ENCODE results near the gene FMO1.
"Not testable (repeated sequence)": the region's sequence is repeated elsewhere in the genome, so short reads cannot be mapped to it uniquely, and the experiment has no call there.

Gene FMO1

DNA sequence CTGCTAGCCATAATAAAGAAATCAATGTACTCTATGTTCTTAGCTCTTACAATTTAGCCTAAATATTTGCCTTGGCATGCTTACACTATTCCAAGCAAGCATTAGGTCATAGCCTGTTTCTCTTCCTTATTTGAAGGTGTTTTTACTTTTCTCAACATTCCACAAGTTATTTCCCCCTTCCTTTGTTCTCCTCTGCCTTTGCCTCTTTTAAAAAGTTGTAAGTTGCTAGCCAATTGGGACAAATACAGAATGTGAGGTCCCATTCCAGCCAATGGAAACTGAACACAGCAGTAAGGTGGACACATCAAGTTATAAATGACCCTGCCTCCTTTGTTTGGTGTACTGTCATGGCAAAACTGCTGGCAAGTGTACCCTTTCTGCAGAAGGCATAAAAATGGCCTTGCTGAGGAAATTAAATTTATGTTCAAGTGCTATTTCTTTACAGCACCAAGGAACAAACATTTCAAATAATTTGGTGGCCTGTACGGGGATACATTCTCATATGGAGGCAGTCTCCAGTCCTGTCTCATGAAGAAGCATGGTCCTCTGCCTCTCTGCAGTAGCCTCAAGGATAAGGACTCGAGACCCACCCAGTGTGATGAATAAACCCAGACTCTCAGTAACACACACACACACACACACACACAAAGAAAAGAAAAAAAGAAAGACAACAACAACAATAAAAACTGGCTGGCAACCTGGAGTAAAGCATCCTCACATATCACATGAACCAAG, 28.8 kb upstream of the FMO1 start:
- Histone ChIP-seq H3K27me3 (ENCODE audit: insufficient read depth, low read length) (no peaks in the 10 kb centered on the region), H3K4me1 (ENCODE audit: insufficient read depth, low read length) (peaks cover 50% of the 10 kb centered on the region), H3K9me3 (ENCODE audit: insufficient read depth, low read depth, low read length) (no peaks in the 10 kb centered on the region), H3K9ac (ENCODE audit: low read depth, low read length) (peak overlapping the region; percentile 86), H3K36me3 (ENCODE audit: insufficient read depth, low read length) (no peaks in the 10 kb centered on the region), H3K4me3 (ENCODE audit: low read length) (peak overlapping the region; percentile 57), H3K27ac (ENCODE audit: low read depth, low read length) (peak overlapping the region; percentile 98)
- WGBS, result 12% methylated on average over 2 of the region's 2 CpGs

DNA sequence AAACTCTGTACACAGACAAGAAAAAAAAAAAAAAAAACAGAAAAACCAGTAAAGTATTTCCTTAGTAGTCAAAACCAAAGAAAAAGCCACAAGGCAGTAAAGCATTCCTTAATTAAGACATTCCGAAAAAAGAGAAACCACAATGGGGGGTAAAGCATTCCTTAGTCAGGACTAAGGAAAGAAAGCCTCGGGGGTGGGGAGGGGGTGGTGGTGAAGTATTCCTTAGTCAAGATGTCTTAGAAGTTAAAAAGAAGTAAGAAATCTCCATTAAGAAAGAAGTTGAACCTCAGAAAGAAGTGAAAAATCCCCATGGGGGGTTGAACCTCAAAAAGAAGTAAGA, 28.2 kb upstream of the FMO1 start:
- 0% methylated on average over 2 of the region's 2 CpGs for WGBS
- peaks cover 50% of the 10 kb centered on the region for H3K4me1 ChIP-seq (ENCODE audit: insufficient read depth, low read length)
- no peaks in the 10 kb centered on the region for H3K36me3 ChIP-seq (ENCODE audit: insufficient read depth, low read length)
- H3K9me3 ChIP-seq (ENCODE audit: insufficient read depth, low read depth, low read length), result no peaks in the 10 kb centered on the region; the same call in 1 of the 2 replicates
- no peaks in the 10 kb centered on the region for H3K27me3 ChIP-seq (ENCODE audit: insufficient read depth, low read length)
- H3K9ac ChIP-seq (ENCODE audit: low read depth, low read length), result peak overlapping the region; percentile 86
- H3K4me3 ChIP-seq (ENCODE audit: low read length), result peak overlapping the region; percentile 57
- H3K27ac ChIP-seq (ENCODE audit: low read depth, low read length), result peak overlapping the region; percentile 98

GRCh38 chr1:171220581-171221054, 27.7 kb upstream of the FMO1 start:
- whole genome bisulfite sequencing, result 0% methylated on average over 10 of the region's 11 CpGs
- peak overlapping the region; percentile 98 for H3K27ac ChIP-seq (ENCODE audit: low read depth, low read length)
- H3K9me3 ChIP-seq (ENCODE audit: insufficient read depth, low read depth, low read length), result no peaks in the 10 kb centered on the region; the same call in 1 of the 2 replicates
- H3K9ac ChIP-seq (ENCODE audit: low read depth, low read length), result peak overlapping the region; percentile 86
- H3K4me1 ChIP-seq (ENCODE audit: insufficient read depth, low read length), result peaks cover 50% of the 10 kb centered on the region
- no peaks in the 10 kb centered on the region for H3K36me3 ChIP-seq (ENCODE audit: insufficient read depth, low read length)
- H3K4me3 ChIP-seq (ENCODE audit: low read length), result peak overlapping the region; percentile 57
- H3K27me3 ChIP-seq (ENCODE audit: insufficient read depth, low read length), result no peaks in the 10 kb centered on the region

- 79% methylated on average over 5 of the region's 5 CpGs for WGBS
- Histone ChIP-seq H3K9me3 (ENCODE audit: insufficient read depth, low read depth, low read length) (no peaks in the 10 kb centered on the region; the same call in 1 of the 2 replicates), H3K9ac (ENCODE audit: low read depth, low read length) (no peak overlapping the region), H3K4me3 (ENCODE audit: low read length) (no peak overlapping the region), H3K36me3 (ENCODE audit: insufficient read depth, low read length) (no peaks in the 10 kb centered on the region), H3K27ac (ENCODE audit: low read depth, low read length) (peak overlapping the region; percentile 98; the same call in 1 of the 2 replicates), H3K27me3 (ENCODE audit: insufficient read depth, low read length) (no peaks in the 10 kb centered on the region), H3K4me1 (ENCODE audit: insufficient read depth, low read length) (peaks cover 50% of the 10 kb centered on the region)
Measured at GRCh38 chr1:171221665-171222591, 26.4 kb upstream of the FMO1 start.

DNA sequence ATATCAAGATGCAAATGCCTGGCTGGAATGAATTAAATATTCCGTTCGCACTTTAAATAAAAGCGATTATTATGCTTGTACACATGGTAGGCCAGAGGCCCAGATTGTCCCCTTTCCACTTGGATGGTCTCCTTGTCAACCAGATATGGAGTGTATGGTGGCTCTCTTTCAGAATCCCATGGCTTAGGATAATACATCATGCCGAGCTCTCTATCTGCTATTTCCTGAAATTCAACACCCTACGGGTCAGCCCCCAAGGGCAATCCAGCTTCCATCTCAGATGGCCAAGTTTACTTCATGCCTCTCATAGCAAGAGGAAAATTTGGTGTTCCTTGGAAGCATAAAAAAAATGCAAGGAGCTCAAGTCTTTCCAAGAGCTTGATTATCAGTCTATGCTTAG, 25.4 kb upstream of the FMO1 start:
- 81% methylated on average over 5 of the region's 5 CpGs for WGBS
- no peak overlapping the region for H3K9ac ChIP-seq (ENCODE audit: low read depth, low read length)
- H3K4me3 ChIP-seq (ENCODE audit: low read length), result no peak overlapping the region

GRCh38 chr1:171224257-171224656, 24.0 kb upstream of the FMO1 start:
- WGBS, result 93% methylated on average over 4 of the region's 4 CpGs
- H3K4me1 ChIP-seq (ENCODE audit: insufficient read depth, low read length), result peaks cover 42% of the 10 kb centered on the region
- H3K27ac ChIP-seq (ENCODE audit: low read depth, low read length); H3K9me3 ChIP-seq (ENCODE audit: insufficient read depth, low read depth, low read length); H3K9ac ChIP-seq (ENCODE audit: low read depth, low read length); H3K4me3 ChIP-seq (ENCODE audit: low read length); H3K27me3 ChIP-seq (ENCODE audit: insufficient read depth, low read length); H3K36me3 ChIP-seq (ENCODE audit: insufficient read depth, low read length): not testable (repeated sequence)

More for the DNA sequence above, 25.4 kb upstream of the FMO1 start:
- H3K27ac ChIP-seq (ENCODE audit: low read depth, low read length), result 0 out of 2 replicates have a peak overlapping the region, but pooled peaks have one; percentile 2
- H3K27me3 ChIP-seq (ENCODE audit: insufficient read depth, low read length), result no peaks in the 10 kb centered on the region
- H3K9me3 ChIP-seq (ENCODE audit: insufficient read depth, low read depth, low read length), result no peaks in the 10 kb centered on the region; the same call in 1 of the 2 replicates
- H3K4me1 ChIP-seq (ENCODE audit: insufficient read depth, low read length), result peaks cover 50% of the 10 kb centered on the region
- H3K36me3 ChIP-seq (ENCODE audit: insufficient read depth, low read length), result no peaks in the 10 kb centered on the region

- Histone ChIP-seq H3K36me3 (ENCODE audit: insufficient read depth, low read length) (no peaks in the 10 kb centered on the region), H3K4me1 (ENCODE audit: insufficient read depth, low read length) (peaks cover 25% of the 10 kb centered on the region), H3K4me3 (ENCODE audit: low read length) (no peak overlapping the region), H3K27ac (ENCODE audit: low read depth, low read length) (no peak overlapping the region), H3K27me3 (ENCODE audit: insufficient read depth, low read length) (no peaks in the 10 kb centered on the region), H3K9ac (ENCODE audit: low read depth, low read length) (no peak overlapping the region), H3K9me3 (ENCODE audit: insufficient read depth, low read depth, low read length) (no peaks in the 10 kb centered on the region; the same call in 1 of the 2 replicates)
- WGBS, result 90% methylated on average over 1 of the region's 1 CpG
Measured at GRCh38 chr1:171226747-171227370, 21.4 kb upstream of the FMO1 start.

DNA sequence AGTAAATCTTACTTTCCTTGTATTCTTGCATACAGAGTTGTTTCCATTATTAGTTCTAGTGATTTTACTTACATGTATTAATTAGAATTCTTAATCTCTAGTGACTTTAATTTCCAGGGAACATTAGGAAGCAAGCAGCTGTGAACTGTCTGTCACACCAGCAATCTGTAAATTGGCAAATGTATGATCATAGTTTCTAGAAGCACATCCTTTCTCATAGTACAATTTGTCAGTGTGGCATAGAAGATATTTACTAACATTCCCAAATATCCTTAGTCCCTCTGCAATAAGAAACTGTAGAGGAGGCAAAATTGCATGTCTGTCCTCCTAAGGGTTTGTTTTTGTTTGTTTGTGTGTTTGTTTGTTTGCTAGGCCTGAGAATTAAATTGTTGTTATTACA, 17.0 kb upstream of the FMO1 start:
- Histone ChIP-seq H3K4me3 (ENCODE audit: low read length) (no peak overlapping the region), H3K36me3 (ENCODE audit: insufficient read depth, low read length) (no peaks in the 10 kb centered on the region), H3K27ac (ENCODE audit: low read depth, low read length) (no peak overlapping the region), H3K9me3 (ENCODE audit: insufficient read depth, low read depth, low read length) (no peaks in the 10 kb centered on the region), H3K9ac (ENCODE audit: low read depth, low read length) (no peak overlapping the region), H3K4me1 (ENCODE audit: insufficient read depth, low read length) (no peaks in the 10 kb centered on the region), H3K27me3 (ENCODE audit: insufficient read depth, low read length) (no peaks in the 10 kb centered on the region)

DNA sequence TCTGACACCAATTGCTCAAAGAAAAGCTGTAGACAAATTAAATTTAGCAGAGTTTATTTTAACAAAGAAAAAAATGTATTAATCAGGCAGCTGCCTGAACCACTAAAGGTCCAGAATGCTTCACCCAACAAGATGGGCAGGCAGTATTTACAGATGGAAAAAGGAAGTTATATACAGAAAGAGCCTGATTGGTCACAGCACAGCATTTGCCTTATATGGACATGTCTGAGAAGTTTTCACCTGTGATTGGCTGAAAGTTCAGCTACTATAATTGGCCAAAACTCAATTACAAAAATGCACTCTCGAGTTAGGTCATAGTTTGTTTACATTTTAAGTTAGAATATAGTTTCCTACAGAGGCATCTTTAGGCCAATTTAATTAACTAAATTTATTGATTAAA, 15.1 kb upstream of the FMO1 start:
- H3K4me1 ChIP-seq (ENCODE audit: insufficient read depth, low read length), result no peaks in the 10 kb centered on the region

GRCh38 chr1:171236231-171236630, 12.1 kb upstream of the FMO1 start:
- not testable (repeated sequence) for H3K9ac ChIP-seq (ENCODE audit: low read depth, low read length); H3K27ac ChIP-seq (ENCODE audit: low read depth, low read length); H3K36me3 ChIP-seq (ENCODE audit: insufficient read depth, low read length); H3K4me1 ChIP-seq (ENCODE audit: insufficient read depth, low read length); H3K9me3 ChIP-seq (ENCODE audit: insufficient read depth, low read depth, low read length); H3K27me3 ChIP-seq (ENCODE audit: insufficient read depth, low read length); H3K4me3 ChIP-seq (ENCODE audit: low read length)
- WGBS, result 99% methylated on average over 4 of the region's 4 CpGs

More for the DNA sequence above, 15.1 kb upstream of the FMO1 start:
- Histone ChIP-seq H3K9ac (ENCODE audit: low read depth, low read length) (no peak overlapping the region), H3K9me3 (ENCODE audit: insufficient read depth, low read depth, low read length) (peaks cover 5% of the 10 kb centered on the region; the same call in 1 of the 2 replicates), H3K4me3 (ENCODE audit: low read length) (no peak overlapping the region), H3K27ac (ENCODE audit: low read depth, low read length) (no peak overlapping the region), H3K27me3 (ENCODE audit: insufficient read depth, low read length) (no peaks in the 10 kb centered on the region), H3K36me3 (ENCODE audit: insufficient read depth, low read length) (no peaks in the 10 kb centered on the region)
- WGBS, result no CpG with 5 or more reads among the region's 1 CpG

- H3K9ac ChIP-seq (ENCODE audit: low read depth, low read length), result no peak overlapping the region
- no peak overlapping the region for H3K4me3 ChIP-seq (ENCODE audit: low read length)
- no peaks in the 10 kb centered on the region for H3K9me3 ChIP-seq (ENCODE audit: insufficient read depth, low read depth, low read length)
- H3K36me3 ChIP-seq (ENCODE audit: insufficient read depth, low read length), result no peaks in the 10 kb centered on the region
- H3K4me1 ChIP-seq (ENCODE audit: insufficient read depth, low read length), result no peaks in the 10 kb centered on the region
- WGBS, result 96% methylated on average over 4 of the region's 4 CpGs
- no peak overlapping the region for H3K27ac ChIP-seq (ENCODE audit: low read depth, low read length)
- H3K27me3 ChIP-seq (ENCODE audit: insufficient read depth, low read length), result no peaks in the 10 kb centered on the region
Measured at GRCh38 chr1:171243878-171244277, 4.4 kb upstream of the FMO1 start.
